ENCODE results near the gene ZSCAN10. TPM values are rescaled to one million over a fixed set of nuclear protein-coding genes. Genes with fewer than 3 reads are reported as not detected.

ZSCAN10 gene
- total and polyA plus RNA-seq, 2 experiments from 2014 or later: 217 to 519 TPM

DNA sequence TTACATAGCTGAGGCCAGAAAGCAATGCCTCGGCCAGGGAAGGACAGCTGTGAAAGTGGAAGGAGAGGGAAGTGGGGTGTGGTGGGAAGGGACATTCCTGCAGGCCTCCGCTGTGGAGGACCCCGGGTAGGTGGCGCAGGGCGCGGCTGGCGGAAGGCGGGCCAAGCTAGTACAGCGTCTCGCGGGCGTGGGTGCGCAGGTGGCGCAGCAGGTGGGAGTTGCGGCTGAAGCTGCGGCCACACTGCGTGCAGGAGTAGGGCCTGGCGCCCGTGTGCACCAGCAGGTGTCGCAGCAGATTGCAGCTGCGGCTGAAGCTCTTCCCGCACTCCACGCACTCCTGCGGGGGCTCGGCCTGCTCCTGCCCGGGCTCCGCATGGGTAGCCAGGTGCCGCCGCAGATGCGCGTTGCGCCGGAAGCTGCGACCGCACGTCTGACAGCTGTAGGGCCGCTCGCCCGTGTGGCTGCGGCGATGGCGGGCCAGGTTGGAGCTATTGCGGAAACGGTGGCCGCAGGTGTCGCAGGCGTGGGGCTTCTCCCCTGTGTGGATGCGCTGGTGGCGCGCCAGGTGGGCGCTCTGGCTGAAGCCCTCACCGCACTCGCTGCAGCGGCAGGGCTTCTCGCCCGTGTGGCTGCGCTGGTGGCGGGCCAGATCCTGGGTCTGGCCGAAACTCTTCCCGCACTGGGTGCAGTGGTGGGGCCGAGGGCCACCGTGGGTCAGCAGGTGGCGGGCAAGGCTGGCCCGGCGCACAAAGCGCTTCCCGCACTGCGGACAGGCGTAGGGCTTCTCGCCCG lies 10.0 kb downstream of the ZSCAN10 start:
- TF ChIP-seq, protein P1, sequence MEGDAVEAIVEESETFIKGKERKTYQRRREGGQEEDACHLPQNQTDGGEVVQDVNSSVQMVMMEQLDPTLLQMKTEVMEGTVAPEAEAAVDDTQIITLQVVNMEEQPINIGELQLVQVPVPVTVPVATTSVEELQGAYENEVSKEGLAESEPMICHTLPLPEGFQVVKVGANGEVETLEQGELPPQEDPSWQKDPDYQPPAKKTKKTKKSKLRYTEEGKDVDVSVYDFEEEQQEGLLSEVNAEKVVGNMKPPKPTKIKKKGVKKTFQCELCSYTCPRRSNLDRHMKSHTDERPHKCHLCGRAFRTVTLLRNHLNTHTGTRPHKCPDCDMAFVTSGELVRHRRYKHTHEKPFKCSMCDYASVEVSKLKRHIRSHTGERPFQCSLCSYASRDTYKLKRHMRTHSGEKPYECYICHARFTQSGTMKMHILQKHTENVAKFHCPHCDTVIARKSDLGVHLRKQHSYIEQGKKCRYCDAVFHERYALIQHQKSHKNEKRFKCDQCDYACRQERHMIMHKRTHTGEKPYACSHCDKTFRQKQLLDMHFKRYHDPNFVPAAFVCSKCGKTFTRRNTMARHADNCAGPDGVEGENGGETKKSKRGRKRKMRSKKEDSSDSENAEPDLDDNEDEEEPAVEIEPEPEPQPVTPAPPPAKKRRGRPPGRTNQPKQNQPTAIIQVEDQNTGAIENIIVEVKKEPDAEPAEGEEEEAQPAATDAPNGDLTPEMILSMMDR (conservative IDR thresholded peaks at IDR 0.05; ENCODE audit: low read depth in 2 of 2): 0 out of 4 replicates have a peak, but pooled peaks of 1 of the 2 experiments have one; percentile 7
- no peak for TF ChIP-seq ZNF114 (CRISPR knock-in tag; IDR thresholded peaks at IDR 0.05)
- Mint-ChIP-seq H3K4me1 (peaks cover 29% of the 10 kb centered on the region), H3K36me3 (ENCODE audit: low read depth) (peaks cover 84% of the 10 kb centered on the region), H3K27ac (no peak overlapping the region), H3K9me3 (no peaks in the 10 kb centered on the region), H3K27me3 (ENCODE audit: insufficient read depth, low read depth, poor library complexity) (peaks cover 24% of the 10 kb centered on the region), H3K4me3 (no peak overlapping the region; the same call in 2 of the 3 replicates)
- Histone ChIP-seq H3K4me3 (no peak overlapping the region), H3F3A (replicated peaks; ENCODE audit: low read depth) (peaks cover 58% of the 10 kb centered on the region), H3K4me1 (ENCODE audit: insufficient read depth) (peaks cover 20% of the 10 kb centered on the region), H4K20me1 (replicated peaks; ENCODE audit: insufficient read depth) (peaks cover 45% of the 10 kb centered on the region), H3K9me2 (ENCODE audit: insufficient read depth) (no peaks in the 10 kb centered on the region), H2AFZ (no peak overlapping the region), H3K36me3 (ENCODE audit: insufficient read depth) (peaks cover 39% of the 10 kb centered on the region), H3K27me3 (ENCODE audit: insufficient read depth) (no peaks in the 10 kb centered on the region), H3K79me2 (replicated peaks; ENCODE audit: insufficient read depth) (peaks cover 28% of the 10 kb centered on the region), H3K4me2 (no peak overlapping the region), H3K27ac (ENCODE audit: low read depth) (peak overlapping the region; percentile 84; the same call in 1 of the 2 replicates)
- no peak for ATAC-seq
- DNase-seq (ENCODE audit: low spot score): no peak

DNA sequence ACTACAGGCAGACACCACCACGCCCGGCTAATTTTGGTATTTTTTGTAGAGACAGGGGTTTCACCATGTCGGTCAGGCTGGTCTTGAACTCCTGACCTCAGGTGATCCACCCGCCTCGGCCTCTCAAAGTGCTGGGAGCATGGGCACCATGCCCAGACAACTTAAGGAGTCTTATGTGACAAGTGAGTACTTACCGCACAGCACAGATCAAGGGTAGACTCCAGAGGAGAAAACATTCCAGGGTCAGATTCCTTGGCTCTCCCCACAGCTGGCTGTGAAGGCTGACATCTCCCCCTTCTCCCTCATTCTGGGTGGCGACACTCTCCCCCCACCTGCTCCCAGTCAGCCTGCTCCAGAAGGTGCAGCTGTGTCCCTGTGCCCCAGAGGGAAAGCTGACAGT lies 10.6 kb downstream of the ZSCAN10 start:
- H3K4me3 Mint-ChIP-seq: peak overlapping the region; percentile 19; the same call in 1 of the 3 replicates
- H4K20me1 ChIP-seq (replicated peaks; ENCODE audit: insufficient read depth): peaks cover 39% of the 10 kb centered on the region
- TF ChIP-seq STAT1 (IDR thresholded peaks at IDR 0.05; ENCODE audit: unreplicated experiment) (no peak), NANOG (IDR thresholded peaks at IDR 0.05; ENCODE audit: borderline replicate concordance) (no peak), POLR2AphosphoS5 (IDR thresholded peaks at IDR 0.05; ENCODE audit: low read depth) (no peak), ZNF114 (CRISPR knock-in tag; IDR thresholded peaks at IDR 0.05) (no peak)
- TF ChIP-seq, protein P2, sequence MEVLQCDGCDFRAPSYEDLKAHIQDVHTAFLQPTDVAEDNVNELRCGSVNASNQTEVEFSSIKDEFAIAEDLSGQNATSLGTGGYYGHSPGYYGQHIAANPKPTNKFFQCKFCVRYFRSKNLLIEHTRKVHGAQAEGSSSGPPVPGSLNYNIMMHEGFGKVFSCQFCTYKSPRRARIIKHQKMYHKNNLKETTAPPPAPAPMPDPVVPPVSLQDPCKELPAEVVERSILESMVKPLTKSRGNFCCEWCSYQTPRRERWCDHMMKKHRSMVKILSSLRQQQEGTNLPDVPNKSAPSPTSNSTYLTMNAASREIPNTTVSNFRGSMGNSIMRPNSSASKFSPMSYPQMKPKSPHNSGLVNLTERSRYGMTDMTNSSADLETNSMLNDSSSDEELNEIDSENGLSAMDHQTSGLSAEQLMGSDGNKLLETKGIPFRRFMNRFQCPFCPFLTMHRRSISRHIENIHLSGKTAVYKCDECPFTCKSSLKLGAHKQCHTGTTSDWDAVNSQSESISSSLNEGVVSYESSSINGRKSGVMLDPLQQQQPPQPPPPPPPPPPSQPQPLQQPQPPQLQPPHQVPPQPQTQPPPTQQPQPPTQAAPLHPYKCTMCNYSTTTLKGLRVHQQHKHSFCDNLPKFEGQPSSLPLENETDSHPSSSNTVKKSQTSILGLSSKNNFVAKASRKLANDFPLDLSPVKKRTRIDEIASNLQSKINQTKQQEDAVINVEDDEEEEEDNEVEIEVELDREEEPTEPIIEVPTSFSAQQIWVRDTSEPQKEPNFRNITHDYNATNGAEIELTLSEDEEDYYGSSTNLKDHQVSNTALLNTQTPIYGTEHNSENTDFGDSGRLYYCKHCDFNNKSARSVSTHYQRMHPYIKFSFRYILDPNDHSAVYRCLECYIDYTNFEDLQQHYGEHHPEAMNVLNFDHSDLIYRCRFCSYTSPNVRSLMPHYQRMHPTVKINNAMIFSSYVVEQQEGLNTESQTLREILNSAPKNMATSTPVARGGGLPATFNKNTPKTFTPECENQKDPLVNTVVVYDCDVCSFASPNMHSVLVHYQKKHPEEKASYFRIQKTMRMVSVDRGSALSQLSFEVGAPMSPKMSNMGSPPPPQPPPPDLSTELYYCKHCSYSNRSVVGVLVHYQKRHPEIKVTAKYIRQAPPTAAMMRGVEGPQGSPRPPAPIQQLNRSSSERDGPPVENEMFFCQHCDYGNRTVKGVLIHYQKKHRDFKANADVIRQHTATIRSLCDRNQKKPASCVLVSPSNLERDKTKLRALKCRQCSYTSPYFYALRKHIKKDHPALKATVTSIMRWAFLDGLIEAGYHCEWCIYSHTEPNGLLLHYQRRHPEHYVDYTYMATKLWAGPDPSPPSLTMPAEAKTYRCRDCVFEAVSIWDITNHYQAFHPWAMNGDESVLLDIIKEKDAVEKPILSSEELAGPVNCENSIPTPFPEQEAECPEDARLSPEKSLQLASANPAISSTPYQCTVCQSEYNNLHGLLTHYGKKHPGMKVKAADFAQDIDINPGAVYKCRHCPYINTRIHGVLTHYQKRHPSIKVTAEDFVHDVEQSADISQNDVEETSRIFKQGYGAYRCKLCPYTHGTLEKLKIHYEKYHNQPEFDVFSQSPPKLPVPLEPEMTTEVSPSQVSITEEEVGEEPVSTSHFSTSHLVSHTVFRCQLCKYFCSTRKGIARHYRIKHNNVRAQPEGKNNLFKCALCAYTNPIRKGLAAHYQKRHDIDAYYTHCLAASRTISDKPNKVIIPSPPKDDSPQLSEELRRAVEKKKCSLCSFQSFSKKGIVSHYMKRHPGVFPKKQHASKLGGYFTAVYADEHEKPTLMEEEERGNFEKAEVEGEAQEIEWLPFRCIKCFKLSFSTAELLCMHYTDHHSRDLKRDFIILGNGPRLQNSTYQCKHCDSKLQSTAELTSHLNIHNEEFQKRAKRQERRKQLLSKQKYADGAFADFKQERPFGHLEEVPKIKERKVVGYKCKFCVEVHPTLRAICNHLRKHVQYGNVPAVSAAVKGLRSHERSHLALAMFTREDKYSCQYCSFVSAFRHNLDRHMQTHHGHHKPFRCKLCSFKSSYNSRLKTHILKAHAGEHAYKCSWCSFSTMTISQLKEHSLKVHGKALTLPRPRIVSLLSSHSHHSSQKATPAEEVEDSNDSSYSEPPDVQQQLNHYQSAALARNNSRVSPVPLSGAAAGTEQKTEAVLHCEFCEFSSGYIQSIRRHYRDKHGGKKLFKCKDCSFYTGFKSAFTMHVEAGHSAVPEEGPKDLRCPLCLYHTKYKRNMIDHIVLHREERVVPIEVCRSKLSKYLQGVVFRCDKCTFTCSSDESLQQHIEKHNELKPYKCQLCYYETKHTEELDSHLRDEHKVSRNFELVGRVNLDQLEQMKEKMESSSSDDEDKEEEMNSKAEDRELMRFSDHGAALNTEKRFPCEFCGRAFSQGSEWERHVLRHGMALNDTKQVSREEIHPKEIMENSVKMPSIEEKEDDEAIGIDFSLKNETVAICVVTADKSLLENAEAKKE (CRISPR knock-in tag; IDR thresholded peaks at IDR 0.05): no peak
- TF ChIP-seq, protein P3, sequence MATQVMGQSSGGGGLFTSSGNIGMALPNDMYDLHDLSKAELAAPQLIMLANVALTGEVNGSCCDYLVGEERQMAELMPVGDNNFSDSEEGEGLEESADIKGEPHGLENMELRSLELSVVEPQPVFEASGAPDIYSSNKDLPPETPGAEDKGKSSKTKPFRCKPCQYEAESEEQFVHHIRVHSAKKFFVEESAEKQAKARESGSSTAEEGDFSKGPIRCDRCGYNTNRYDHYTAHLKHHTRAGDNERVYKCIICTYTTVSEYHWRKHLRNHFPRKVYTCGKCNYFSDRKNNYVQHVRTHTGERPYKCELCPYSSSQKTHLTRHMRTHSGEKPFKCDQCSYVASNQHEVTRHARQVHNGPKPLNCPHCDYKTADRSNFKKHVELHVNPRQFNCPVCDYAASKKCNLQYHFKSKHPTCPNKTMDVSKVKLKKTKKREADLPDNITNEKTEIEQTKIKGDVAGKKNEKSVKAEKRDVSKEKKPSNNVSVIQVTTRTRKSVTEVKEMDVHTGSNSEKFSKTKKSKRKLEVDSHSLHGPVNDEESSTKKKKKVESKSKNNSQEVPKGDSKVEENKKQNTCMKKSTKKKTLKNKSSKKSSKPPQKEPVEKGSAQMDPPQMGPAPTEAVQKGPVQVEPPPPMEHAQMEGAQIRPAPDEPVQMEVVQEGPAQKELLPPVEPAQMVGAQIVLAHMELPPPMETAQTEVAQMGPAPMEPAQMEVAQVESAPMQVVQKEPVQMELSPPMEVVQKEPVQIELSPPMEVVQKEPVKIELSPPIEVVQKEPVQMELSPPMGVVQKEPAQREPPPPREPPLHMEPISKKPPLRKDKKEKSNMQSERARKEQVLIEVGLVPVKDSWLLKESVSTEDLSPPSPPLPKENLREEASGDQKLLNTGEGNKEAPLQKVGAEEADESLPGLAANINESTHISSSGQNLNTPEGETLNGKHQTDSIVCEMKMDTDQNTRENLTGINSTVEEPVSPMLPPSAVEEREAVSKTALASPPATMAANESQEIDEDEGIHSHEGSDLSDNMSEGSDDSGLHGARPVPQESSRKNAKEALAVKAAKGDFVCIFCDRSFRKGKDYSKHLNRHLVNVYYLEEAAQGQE (IDR thresholded peaks at IDR 0.05; ENCODE audit: unreplicated experiment): no peak

More for the DNA sequence above, 10.6 kb downstream of the ZSCAN10 start:
- Mint-ChIP-seq H3K9me3 (no peaks in the 10 kb centered on the region), H3K36me3 (ENCODE audit: low read depth) (peaks cover 83% of the 10 kb centered on the region), H3K27me3 (ENCODE audit: insufficient read depth, low read depth, poor library complexity) (peaks cover 24% of the 10 kb centered on the region), H3K27ac (peak overlapping the region; percentile 48; the same call in 1 of the 2 replicates), H3K4me1 (peaks cover 29% of the 10 kb centered on the region)
- Histone ChIP-seq H3K27me3 (ENCODE audit: insufficient read depth) (no peaks in the 10 kb centered on the region), H3F3A (replicated peaks; ENCODE audit: low read depth) (peaks cover 58% of the 10 kb centered on the region), H3K79me2 (replicated peaks; ENCODE audit: insufficient read depth) (peaks cover 22% of the 10 kb centered on the region), H3K36me3 (ENCODE audit: insufficient read depth) (peaks cover 35% of the 10 kb centered on the region), H3K4me1 (ENCODE audit: insufficient read depth) (peaks cover 13% of the 10 kb centered on the region; the same call in 1 of the 2 replicates), H3K4me3 (no peak overlapping the region), H3K9me2 (ENCODE audit: insufficient read depth) (no peaks in the 10 kb centered on the region), H3K27ac (ENCODE audit: low read depth) (peak overlapping the region; percentile 84), H3K4me2 (no peak overlapping the region), H2AFZ (no peak overlapping the region)
- ATAC-seq (no peak), DNase-seq (ENCODE audit: low spot score) (no peak)

Data from GM23338 (cell line).